K562 (cell line): ENCODE data around the gene DPH1. TPM values are rescaled to one million over a fixed set of nuclear protein-coding genes. Genes with fewer than 3 reads are reported as not detected.

ENCODE experiments used
- ATAC-seq: fragments of 200-7000 bp; cut with Tn5 transposase; 3 replicates; pipeline ENCODE4 v1.9.1; 2020; ENCODE audit warnings: moderate library complexity
- BruUV-seq: library from RNA; stranded (reverse); fragments of 400-500 nt; replicated peaks from 2 replicates; lab custom pipeline; 2021; lab: Mats Ljungman, UMichigan
- CTCF ChIA-PET: fragments of 300-600 bp; formaldehyde crosslinking; extraction: SDS; loops from one replicate; lab custom pipeline; 2021; ENCODE audit warnings: low intra/inter-chr PET ratio; lab: Yijun Ruan, JAX
- POLR2A ChIA-PET: fragments of 300-600, 350-650 bp; sonication (Branson Sonifier 250); formaldehyde crosslinking; extraction: SDS; loops from one replicate; lab custom pipeline; 2021; ENCODE audit warnings: antibody characterized with exemption, inconsistent platforms; lab: Yijun Ruan, JAX
- DNase-seq, 4 experiments: peaks; one replicate each; pipeline versions ENCODE4 v3.0.0 to v3.0.0-alpha.2; 2011 to 2018; ENCODE audit warnings: low spot score in 3 of 4, mixed read lengths in 3 of 4; ENCODE audit errors: extremely low read depth in 1 of 4
- FAIRE-seq: peaks from 2 replicates; lab custom pipeline; 2011; peaks lifted over from hg19 to GRCh38; lab: Jason Lieb, UNC
- H2AFZ ChIP-seq: 2 replicates; pipeline ENCODE4 v1.6.0; 2011; ENCODE audit warnings: low read depth, low read length, control low read depth, inconsistent platforms
- H3K27ac ChIP-seq: fragments of 200-600 bp; 3 replicates; pipeline ENCODE4 v1.8.0; 2011; ENCODE audit warnings: low read depth, mild to moderate bottlenecking, control low read depth, inconsistent platforms, low read length, moderate library complexity, mixed read lengths; ENCODE audit errors: extremely low read depth
- H3K27me3 ChIP-seq, 2 experiments: fragments of 300-600 bp in 1 of 2; 2 replicates in 1 of 2; 3 replicates in 1 of 2; pipeline versions ENCODE4 v1.6.0 to v1.8.0; 2011; ENCODE audit warnings: inconsistent platforms in 2 of 2, low read length in 2 of 2, mild to moderate bottlenecking in 1 of 2, mixed read lengths in 1 of 2, moderate library complexity in 1 of 2; ENCODE audit not compliant: control insufficient read depth in 2 of 2, insufficient read depth in 2 of 2
- H3K36me3 ChIP-seq: fragments of 300-600 bp; 3 replicates; pipeline ENCODE4 v1.8.0; 2011; ENCODE audit warnings: mild to moderate bottlenecking, low read length, inconsistent platforms; ENCODE audit not compliant: control insufficient read depth, insufficient read depth
- H3K4me1 ChIP-seq, 2 experiments: fragments of 200-600 bp in 1 of 2; replicated peaks in 1 of 2; 2 replicates in 1 of 2; 3 replicates in 1 of 2; pipeline versions ENCODE4 v1.5.1 to v1.8.0; 2011; ENCODE audit warnings: inconsistent platforms in 2 of 2, low read length in 2 of 2, mild to moderate bottlenecking in 1 of 2, mixed read lengths in 1 of 2, moderate library complexity in 1 of 2; ENCODE audit not compliant: control insufficient read depth in 2 of 2, insufficient read depth in 2 of 2
- H3K4me2 ChIP-seq: 2 replicates; pipeline ENCODE4 v1.6.1; 2011; ENCODE audit warnings: low read length, control low read depth, inconsistent platforms, mixed read lengths; ENCODE audit not compliant: insufficient read depth
- H3K4me3 ChIP-seq: fragments of 200-600 bp; sonication (generic), shearing (Covaris generic); 2 replicates; pipeline ENCODE4 v1.5.1; 2016; ENCODE audit warnings: control low read depth, inconsistent platforms
- H3K79me2 ChIP-seq: fragments of 200-600 bp; 3 replicates; pipeline ENCODE4 v1.8.0; 2011; ENCODE audit warnings: low read length, inconsistent platforms; ENCODE audit not compliant: control insufficient read depth, insufficient read depth
- H3K9ac ChIP-seq, 2 experiments: 2 replicates each; pipeline versions ENCODE4 v1.6.0 to v1.6.1; 2011; ENCODE audit warnings: low read depth in 2 of 2, low read length in 2 of 2, control low read depth in 1 of 2, inconsistent platforms in 1 of 2, mild to moderate bottlenecking in 1 of 2, mixed read lengths in 1 of 2; ENCODE audit not compliant: insufficient read depth in 1 of 2
- H3K9me1 ChIP-seq: one replicate; pipeline ENCODE4 v1.6.0; 2011; ENCODE audit warnings: inconsistent platforms, mild to moderate bottlenecking, low read length, moderate library complexity; ENCODE audit not compliant: control insufficient read depth, insufficient read depth
- H3K9me3 ChIP-seq: replicated peaks from 2 replicates; pipeline ENCODE4 v1.5.1; 2011; ENCODE audit warnings: low read depth, low read length, inconsistent platforms; ENCODE audit not compliant: control insufficient read depth, insufficient read depth
- H4K20me1 ChIP-seq: replicated peaks from 2 replicates; pipeline ENCODE4 v1.6.1; 2011; ENCODE audit warnings: low read length, inconsistent platforms, mixed read lengths; ENCODE audit not compliant: control insufficient read depth, insufficient read depth
- CBX3 ChIP-seq, 2 experiments: IDR thresholded peaks; 1 replicate in 1 of 2; 2 replicates in 1 of 2; pipeline ENCODE4 v1.6.1; 2012; ENCODE audit warnings: inconsistent platforms in 2 of 2, low read length in 2 of 2, borderline replicate concordance in 1 of 2, control low read depth in 1 of 2
- CXXC5 ChIP-seq: fragments of 250-450 bp; sonication (Bioruptor Pico); IDR thresholded peaks from 2 replicates; pipeline ENCODE4 v1.8.0; 2022; ENCODE audit warnings: inconsistent platforms, mild to moderate bottlenecking, moderate library complexity
- GATAD2B ChIP-seq: fragments of 450-650 bp; IDR thresholded peaks from 2 replicates; pipeline ENCODE4 v1.6.1; 2017; ENCODE audit warnings: mild to moderate bottlenecking, borderline replicate concordance
- KLF6 ChIP-seq: fragments of 250-450 bp; sonication (Bioruptor Pico); IDR thresholded peaks from 2 replicates; pipeline ENCODE4 v1.4.0; 2020; ENCODE audit warnings: mild to moderate bottlenecking, moderate library complexity, borderline replicate concordance
- MTA1 ChIP-seq: fragments of 450-650 bp; IDR thresholded peaks from 2 replicates; pipeline ENCODE4 v1.6.1; 2017; ENCODE audit warnings: borderline replicate concordance
- TOE1 ChIP-seq, 2 experiments: fragments of 450-650 bp in 1 of 2; sonication (generic) in 1 of 2; formaldehyde crosslinking in 1 of 2; IDR thresholded peaks; 2 replicates each; pipeline versions ENCODE4 v1.7.1 to v1.8.0; 2016 to 2022; ENCODE audit warnings: borderline replicate concordance in 2 of 2, mild to moderate bottlenecking in 2 of 2, antibody characterized with exemption in 1 of 2, inconsistent platforms in 1 of 2, low read depth in 1 of 2, missing genetic modification reagents in 1 of 2, moderate library complexity in 1 of 2
- ZBED1 ChIP-seq: IDR thresholded peaks from 2 replicates; pipeline ENCODE4 v1.6.1; 2014
- ZNF354B ChIP-seq: fragments of 250-450 bp; sonication (Bioruptor Pico); IDR thresholded peaks from 2 replicates; pipeline ENCODE4 v1.4.0; 2020
- WGBS: fragments of 100-300 bp; shearing (Covaris generic); methylation state at CpG from one replicate; pipeline ENCODE4 v1.1.6; 2016; ENCODE audit warnings: low coverage, mixed read lengths; ENCODE audit not compliant: insufficient coverage; ENCODE audit errors: missing lambda C conversion rate; 5-methylcytosine and 5-hydroxymethylcytosine counted together
- in situ Hi-C: fragments of 300-500 bp; cut with MboI; formaldehyde crosslinking; loops from 4 replicates; pipeline ENCODE4 v1.15.0; 2018; ENCODE audit warnings: inconsistent platforms, mixed read lengths
- intact Hi-C: fragments of 100-400 bp; cut with micrococcal nuclease; formaldehyde crosslinking; loops from 2 replicates; pipeline ENCODE4 v1.14.2; 2022
- polyA plus RNA-seq, 8 experiments: library from polyadenylated mRNA; depleted of rRNA in 4 of 8; stranded (reverse) in 5 of 8; unstranded in 3 of 8; fragments of >200 nt; fragmentation: Nextera tagmentation in 2 of 8; fragmentation: Illumina TruSeq in 1 of 8; extraction: Ambion mirVana in 2 of 8; extraction: Trizol in 1 of 8; gene quantifications; 2 replicates each; pipeline versions ENCODE4 v1.2.1 to v1.2.3, GENCODE V29; 2011 to 2014; ENCODE audit warnings: inconsistent platforms in 1 of 8, missing spikeins in 1 of 8
- total RNA-seq, 7 experiments: library from RNA; depleted of rRNA in 6 of 7; stranded (reverse); fragments of >200 nt in 6 of 7; fragmentation: Illumina TruSeq in 2 of 7; extraction: Trizol in 2 of 7; gene quantifications; 2 replicates each; pipeline versions ENCODE4 v1.2.1 to v1.2.3, GENCODE V29; 2011 to 2021; ENCODE audit warnings: low replicate concordance in 1 of 7

Gene DPH1
- total and polyA plus RNA-seq, 9 of the 15 experiments (the other 6 are each of a cell fraction or from before 2014, with no cell fraction given), result 0.42 to 40.6 (median 20.2) TPM

DNA sequence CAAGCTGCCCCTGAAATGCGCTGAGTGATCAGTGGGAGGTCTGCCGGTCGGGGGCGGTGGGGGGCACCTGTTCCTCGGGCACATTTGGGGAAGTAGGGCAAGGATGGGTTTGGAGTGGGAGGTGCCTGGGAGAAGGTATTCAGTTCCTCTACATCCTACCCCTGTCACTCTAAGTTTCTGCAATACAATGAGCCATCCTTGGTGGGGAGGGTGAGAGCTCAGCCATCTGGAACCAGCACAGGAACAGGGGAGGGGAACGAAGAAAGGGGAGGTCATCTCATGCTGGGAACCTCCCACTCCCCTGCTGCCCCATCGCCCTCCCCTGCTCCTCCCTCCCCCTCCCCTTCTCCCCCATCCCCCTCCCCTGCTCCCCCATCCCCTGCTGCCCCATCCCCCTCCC lies 4.2 kb downstream of the DPH1 start:
- CTCF ChIA-PET, result no interaction called here
- no peak overlapping the region for H3K4me2 ChIP-seq
- intact Hi-C loops, result loop anchor here (5.0 kb wide), 1 partner anchor 317 kb away; no protein-coding TSS in a partner anchor
- H3K36me3 ChIP-seq, result peaks cover 26% of the 10 kb centered on the region; the same call in 2 of the 3 replicates
- no peaks in the 10 kb centered on the region for H3K27me3 ChIP-seq
- ATAC-seq (no peak), FAIRE-seq (no peak), DNase-seq (peak in 2 of 4 experiments; percentile 30 to 33)
- H3K4me3 ChIP-seq, result no peak overlapping the region
- peaks cover 16% of the 10 kb centered on the region for H3K79me2 ChIP-seq
- 100% methylated on average over 1 of the region's 7 CpGs for WGBS
- TF ChIP-seq ZBED1, result no peak
- no peak for TF ChIP-seq KLF6
- TF ChIP-seq CXXC5 (CRISPR knock-in tag), result no peak
- TF ChIP-seq TOE1 (IDR thresholded peaks at IDR 0.05; ENCODE audit: borderline replicate concordance), result no peak
- no peak for TF ChIP-seq TOE1 (CRISPR knock-in tag; IDR thresholded peaks at IDR 0.05; ENCODE audit: borderline replicate concordance, low read depth)
- no peak for TF ChIP-seq GATAD2B
- TF ChIP-seq MTA1, result no peak
- TF ChIP-seq CBX3 (IDR thresholded peaks at IDR 0.05; ENCODE audit: borderline replicate concordance in 1 of 2, low read length in 2 of 2), result no peak
- TF ChIP-seq ZNF354B (CRISPR knock-in tag), result no peak
- no TSS peak for BruUV-seq
- no peaks in the 10 kb centered on the region for H3K9me3 ChIP-seq
- peaks cover 5 to 15% of the 10 kb centered on the region in 2 experiments; a peak in 4 of 5 replicates for H3K4me1 ChIP-seq
- in situ Hi-C loops, result loop anchor here (5.0 to 10.0 kb wide), 2 partner anchors 127 to 319 kb away; partner anchors contain the start of gene TLCD2
- no peak overlapping the region for H2AFZ ChIP-seq
- H4K20me1 ChIP-seq, result 0 out of 2 replicates have a peak, but pooled peaks cover 2% of the 10 kb centered on the region
- POLR2A ChIA-PET, result interaction anchor here (0.5 to 0.7 kb wide), 3 partner anchors 29 to 832 kb away, joined by 3 read pairs; no protein-coding TSS in a partner anchor
- H3K27ac ChIP-seq, result no peak overlapping the region
- H3K9ac ChIP-seq, result no peak overlapping the region
- no peaks in the 10 kb centered on the region for H3K9me1 ChIP-seq
